ENCODE data around the gene RNASEH2C. TPM values are rescaled to one million over a fixed set of nuclear protein-coding genes. Genes with fewer than 3 reads are reported as not detected.
A peak's percentile ranks its signal among the peaks of the same experiment; 100 is the strongest.
"Not testable (repeated sequence)": the region's sequence is repeated elsewhere in the genome, so short reads cannot be mapped to it uniquely, and the experiment has no call there.

Gene RNASEH2C
- 31.8 and 42.4 TPM in 2 replicates for total RNA-seq (2021)
- percentile 65 among the genes with signal in this experiment for Bru-seq, nascent RNA
- BruChase-seq, experiment 1, labeled RNA remaining after a 2-hour chase: percentile 71 among the genes with signal in this experiment
- percentile 75 among the genes with signal in this experiment for BruChase-seq, experiment 2, labeled RNA remaining after a 6-hour chase
- long read RNA-seq, transcript RNASEH2C-203 (3 exons, 2,798 nt): minor isoform, 16 of 59 reads
- long read RNA-seq, transcript RNASEH2C-201 (4 exons, 2,794 nt): major isoform, 34 of 59 reads
- long read RNA-seq, partial matches to known transcripts: 1 of 59 reads
- long read RNA-seq, other reads (novel, unspliced or antisense): 8 of 59 reads

- BruUV-seq (replicated peaks): TSS peak; percentile 51
- peak within 1 kb of the TSS; percentile 90 for H3K4me3 ChIP-seq
- peak within 1 kb of the TSS; percentile 85 for H2AFZ ChIP-seq
- 0 out of 2 replicates have a peak, but pooled peaks cover 9% of the 10 kb centered on the region for H4K20me1 ChIP-seq (ENCODE audit: insufficient read depth)
- no peak within 1 kb of the TSS for H3K27ac ChIP-seq
- ChIA-PET CTCF (interaction anchor here (0.6 to 1.6 kb wide), 2 partner anchors 59 to 668 kb away, joined by 4 to 12 read pairs; no protein-coding TSS in a partner anchor), POLR2A (ENCODE audit: unreplicated experiment) (interaction anchor here (0.6 to 1.3 kb wide), 9 partner anchors 8 to 1863 kb away, joined by 3 to 20 read pairs (median 4); partner anchors contain the start of gene KAT5)
- H3F3A ChIP-seq (ENCODE audit: insufficient read depth, low read depth): peaks cover 20% of the 10 kb centered on the region; the same call in 1 of the 2 replicates
- intact Hi-C loops (cut with micrococcal nuclease; ENCODE audit: unreplicated experiment): no loop called here
- no peaks in the 10 kb centered on the region for H3K9me3 ChIP-seq (ENCODE audit: insufficient read depth, low read depth)
- peaks cover 23% of the 10 kb centered on the region for H3K79me2 ChIP-seq (ENCODE audit: low read depth)
- TF ChIP-seq EZH2 (IDR thresholded peaks at IDR 0.05; ENCODE audit: low read depth): no peak
- no peak for TF ChIP-seq CTCF (conservative IDR thresholded peaks at IDR 0.05)
- H3K36me3 ChIP-seq (ENCODE audit: low read depth): no peaks in the 10 kb centered on the region
- no peaks in the 10 kb centered on the region for H3K27me3 ChIP-seq (ENCODE audit: insufficient read depth, low read depth)
- peaks cover 9% of the 10 kb centered on the region for H3K4me1 ChIP-seq (replicated peaks; ENCODE audit: insufficient read depth)
- peak; percentile 75 to 80 for DNase-seq
- H3K4me2 ChIP-seq: peak within 1 kb of the TSS; percentile 83
- no peaks in the 10 kb centered on the region for H3K9me2 ChIP-seq (ENCODE audit: insufficient read depth)
These were observed at the start of gene RNASEH2C for GRCh38 chr11:65720211-65720934. Gene RNASEH2C, minus strand, starts transcription at chr11:65720798. Its CDS starts 40 bp downstream, at chr11:65720758.

GRCh38 chr11:65767806-65768205 lies 47.2 kb upstream of the RNASEH2C start:
- H3K9me2 ChIP-seq (ENCODE audit: insufficient read depth); H3K27ac ChIP-seq; DNase-seq; POLR2A ChIA-PET (ENCODE audit: unreplicated experiment); H3K36me3 ChIP-seq (ENCODE audit: low read depth); H3K27me3 ChIP-seq (ENCODE audit: insufficient read depth, low read depth); intact Hi-C loops (cut with micrococcal nuclease; ENCODE audit: unreplicated experiment); H3K9me3 ChIP-seq (ENCODE audit: insufficient read depth, low read depth); H3K4me2 ChIP-seq; H4K20me1 ChIP-seq (ENCODE audit: insufficient read depth); H3K4me3 ChIP-seq; BruUV-seq (replicated peaks); H3K79me2 ChIP-seq (ENCODE audit: low read depth); H2AFZ ChIP-seq: not testable (repeated sequence)
- H3F3A ChIP-seq (ENCODE audit: insufficient read depth, low read depth): peaks cover 28% of the 10 kb centered on the region; the same call in 1 of the 2 replicates
- CTCF ChIA-PET: interaction anchor here (0.6 to 0.7 kb wide), 5 partner anchors 9 to 1445 kb away, joined by 3 to 4 read pairs (median 3); no protein-coding TSS in a partner anchor
- H3K4me1 ChIP-seq (replicated peaks; ENCODE audit: insufficient read depth): peaks cover 20% of the 10 kb centered on the region

GRCh38 chr11:65767406-65767805 lies 46.8 kb upstream of the RNASEH2C start:
- ChIA-PET CTCF (interaction anchor here (0.6 to 0.7 kb wide), 5 partner anchors 9 to 1446 kb away, joined by 3 to 4 read pairs (median 3); no protein-coding TSS in a partner anchor), POLR2A (ENCODE audit: unreplicated experiment) (no interaction called here)
- H3F3A ChIP-seq (ENCODE audit: insufficient read depth, low read depth): peaks cover 28% of the 10 kb centered on the region; the same call in 1 of the 2 replicates
- H3K4me3 ChIP-seq: no peak overlapping the region
- H4K20me1 ChIP-seq (ENCODE audit: insufficient read depth): no peaks in the 10 kb centered on the region
- H3K4me2 ChIP-seq: no peak overlapping the region
- BruUV-seq (replicated peaks): no TSS peak
- no peaks in the 10 kb centered on the region for H3K79me2 ChIP-seq (ENCODE audit: low read depth)
- no peak for TF ChIP-seq EZH2 (IDR thresholded peaks at IDR 0.05; ENCODE audit: low read depth)
- no peak for TF ChIP-seq CTCF (conservative IDR thresholded peaks at IDR 0.05)
- H3K36me3 ChIP-seq (ENCODE audit: low read depth): no peaks in the 10 kb centered on the region
- intact Hi-C loops (cut with micrococcal nuclease; ENCODE audit: unreplicated experiment): no loop called here
- H3K9me3 ChIP-seq (ENCODE audit: insufficient read depth, low read depth): peaks cover 3% of the 10 kb centered on the region; the same call in 1 of the 2 replicates
- no peaks in the 10 kb centered on the region for H3K27me3 ChIP-seq (ENCODE audit: insufficient read depth, low read depth)
- no peak overlapping the region for H2AFZ ChIP-seq
- H3K9me2 ChIP-seq (ENCODE audit: insufficient read depth): no peaks in the 10 kb centered on the region
- peaks cover 20% of the 10 kb centered on the region for H3K4me1 ChIP-seq (replicated peaks; ENCODE audit: insufficient read depth)
- no peak for DNase-seq
- H3K27ac ChIP-seq: no peak overlapping the region

Measured in PC-9 (cell line).